Esophagus squamous epithelium (tissue), 5 donors: ENCODE measurements around the gene PPP1R3G. TPM values are rescaled to one million over a fixed set of nuclear protein-coding genes. Genes with fewer than 3 reads are reported as not detected.

ENCODE experiments used
- DNase-seq: peaks from one replicate; lab custom pipeline; 2025; lab: John Stamatoyannopoulos, UW
- H3K27ac ChIP-seq, 4 donors: fragments of 200-600 bp; sonication (generic); one replicate each; pipeline ENCODE4 v1.5.1; 2016 to 2019; ENCODE audit warnings: mild to moderate bottlenecking in 1 of 4
- H3K27me3 ChIP-seq, 4 donors: fragments of 200-600 bp; sonication (generic); 1 replicate in 3 of 4; 2 replicates in 1 of 4; pipeline versions ENCODE4 v1.5.1 to v1.6.0; 2017 to 2021; ENCODE audit warnings: antibody characterized with exemption in 1 of 4
- H3K36me3 ChIP-seq, 3 donors: fragments of 200-600 bp; sonication (generic); one replicate each; pipeline ENCODE4 v1.5.1; 2016 to 2019
- H3K4me1 ChIP-seq, 3 donors: fragments of 200-600 bp; sonication (generic); one replicate each; pipeline ENCODE4 v1.5.1; 2017 to 2019
- H3K4me3 ChIP-seq, 4 donors: fragments of 200-600 bp; sonication (generic); 1 replicate in 3 of 4; 2 replicates in 1 of 4; pipeline ENCODE4 v1.5.1; 2016 to 2019; ENCODE audit warnings: mild to moderate bottlenecking in 2 of 4, moderate library complexity in 1 of 4
- H3K9me3 ChIP-seq, 3 donors: fragments of 200-600 bp; sonication (generic); one replicate each; pipeline ENCODE4 v1.5.1; 2016 to 2019
- CTCF ChIP-seq, 6 experiments: fragments of 450-650 bp in 4 of 6; fragments of 200-600 bp in 2 of 6; sonication (generic) in 2 of 6; IDR thresholded peaks; one replicate each; pipeline ENCODE4 v1.5.1; 2016 to 2019; ENCODE audit warnings: antibody characterized with exemption in 6 of 6, mild to moderate bottlenecking in 4 of 6, moderate library complexity in 4 of 6
- POLR2A ChIP-seq, 4 donors: fragments of 450-650 bp; IDR thresholded peaks; one replicate each; pipeline ENCODE4 v1.6.1; 2017; ENCODE audit warnings: antibody characterized with exemption in 4 of 4, mild to moderate bottlenecking in 4 of 4, moderate library complexity in 3 of 4
- WGBS, 2 donors: methylation state at CpG; one replicate each; pipeline ENCODE4 v1.1.5; 2018; 5-methylcytosine and 5-hydroxymethylcytosine counted together
- intact Hi-C: fragments of 100-400 bp; cut with DNase I; formaldehyde crosslinking; loops from one replicate; pipeline ENCODE4 v1.15.0; 2022
- total RNA-seq, 4 donors: library from RNA; depleted of rRNA; stranded (reverse); fragments of >200 nt; gene quantifications; one replicate each; pipeline ENCODE4 v1.1.0, GENCODE V29; 2016
- donor health status: DM: yes; HTN: yes; CAD: no.

PPP1R3G gene
- total RNA-seq: 1 to 10 TPM; 1.1 to 3.0 (median 1.6) TPM

GRCh38 chr6:5084781-5085647 lies at the start of gene PPP1R3G:
Gene PPP1R3G, plus strand, starts transcription at chr6:5085341. Its CDS starts 145 bp downstream, at chr6:5085486.
- Histone ChIP-seq H3K4me3 (peak within 1 kb of the TSS; percentile 51 to 67 (median 61)), H3K36me3 (no peaks in the 10 kb centered on the region), H3K27me3 (peaks cover 0 to 46% (median 0%) of the 10 kb centered on the region in 4 donors), H3K27ac (peak within 1 kb of the TSS; percentile 62 to 83 (median 76)), H3K9me3 (no peaks in the 10 kb centered on the region), H3K4me1 (peaks cover 15 to 67% (median 17%) of the 10 kb centered on the region in 3 donors)
- TF ChIP-seq CTCF (IDR thresholded peaks at IDR 0.05) (no peak), POLR2A (IDR thresholded peaks at IDR 0.05) (peak in 1 of 4 donors; percentile 11)
- intact Hi-C loops: no loop called here
- WGBS, 2 donors: 0% methylated on average over 6 to 8 of the region's 83 CpGs
- no peak for DNase-seq

- no peaks in the 10 kb centered on the region for H3K9me3 ChIP-seq
- H3K27ac ChIP-seq: peak overlapping the region in 1 of 4 donors; percentile 48
- TF ChIP-seq CTCF (IDR thresholded peaks at IDR 0.05) (peak in 2 of 6 experiments; percentile 30), POLR2A (IDR thresholded peaks at IDR 0.05) (no peak)
- 63 to 68% methylated on average over 6 to 8 of the region's 8 CpGs for WGBS, 2 donors
- H3K4me3 ChIP-seq: no peak overlapping the region
- no peak for DNase-seq
- peaks cover 7 to 47% (median 12%) of the 10 kb centered on the region in 3 donors for H3K4me1 ChIP-seq
- no peaks in the 10 kb centered on the region for H3K36me3 ChIP-seq
- intact Hi-C loops: no loop called here
- no peaks in the 10 kb centered on the region for H3K27me3 ChIP-seq
These were observed 48.9 kb upstream of the PPP1R3G start for GRCh38 chr6:5036269-5036668.

- TF ChIP-seq POLR2A (IDR thresholded peaks at IDR 0.05) (no peak), CTCF (IDR thresholded peaks at IDR 0.05) (no peak)
- intact Hi-C loops: no loop called here
- whole genome bisulfite sequencing, 2 donors: 41 to 47% methylated on average over 2 of the region's 2 CpGs
- H3K27ac ChIP-seq: no peak overlapping the region
- H3K4me1 ChIP-seq: no peaks in the 10 kb centered on the region
- H3K4me3 ChIP-seq: no peak overlapping the region
- no peaks in the 10 kb centered on the region for H3K36me3 ChIP-seq
- DNase-seq: no peak
- H3K27me3 ChIP-seq: no peaks in the 10 kb centered on the region
- no peaks in the 10 kb centered on the region for H3K9me3 ChIP-seq
These were observed 43.2 kb upstream of the PPP1R3G start for GRCh38 chr6:5041955-5042354.

GRCh38 chr6:5042436-5042835 lies 42.7 kb upstream of the PPP1R3G start:
- H3K27me3 ChIP-seq: no peaks in the 10 kb centered on the region
- H3K36me3 ChIP-seq: no peaks in the 10 kb centered on the region
- TF ChIP-seq CTCF (IDR thresholded peaks at IDR 0.05) (no peak), POLR2A (IDR thresholded peaks at IDR 0.05) (no peak)
- no peaks in the 10 kb centered on the region for H3K9me3 ChIP-seq
- intact Hi-C loops: no loop called here
- no peak overlapping the region for H3K4me3 ChIP-seq
- no peaks in the 10 kb centered on the region for H3K4me1 ChIP-seq
- 86 to 93% methylated on average over 3 of the region's 3 CpGs for WGBS, 2 donors
- no peak for DNase-seq
- no peak overlapping the region for H3K27ac ChIP-seq

GRCh38 chr6:5044866-5045265 lies 40.3 kb upstream of the PPP1R3G start:
- H3K4me3 ChIP-seq: no peak overlapping the region
- no peaks in the 10 kb centered on the region for H3K36me3 ChIP-seq
- intact Hi-C loops: no loop called here
- no peaks in the 10 kb centered on the region for H3K9me3 ChIP-seq
- 94 to 100% methylated on average over 3 of the region's 3 CpGs for WGBS, 2 donors
- H3K27me3 ChIP-seq: no peaks in the 10 kb centered on the region
- TF ChIP-seq POLR2A (IDR thresholded peaks at IDR 0.05): no peak
- TF ChIP-seq CTCF (IDR thresholded peaks at IDR 0.05): no peak
- no peak overlapping the region for H3K27ac ChIP-seq
- H3K4me1 ChIP-seq: no peaks in the 10 kb centered on the region
- no peak for DNase-seq
